CD4-positive, CD25-positive, alpha-beta regulatory T cell (primary cell): Measurements from ENCODE around the gene UBA52. TPM values are rescaled to one million over a fixed set of nuclear protein-coding genes. Genes with fewer than 3 reads are reported as not detected.

Source experiments
- ATAC-seq, 2 donors: fragments of 150-1000 bp; cut with Tn5 transposase; one replicate each; pipeline ENCODE4 v1.10.0; 2021; ENCODE audit warnings: low read depth in 2 of 2, moderate number of reproducible peaks in 2 of 2, moderate library complexity in 1 of 2
- DNase-seq, 3 donors: peaks; one replicate each; pipeline versions ENCODE4 v3.0.0 to v3.0.0-alpha.2; 2012 to 2022; ENCODE audit warnings: mixed read lengths in 1 of 3
- H3K27ac ChIP-seq: one replicate; pipeline ENCODE4 v1.7.0; 2013; ENCODE audit warnings: mild to moderate bottlenecking, low read length; ENCODE audit not compliant: insufficient read depth, poor library complexity, severe bottlenecking
- H3K27me3 ChIP-seq: one replicate; pipeline ENCODE4 v1.7.0; 2013; ENCODE audit warnings: low read length; ENCODE audit not compliant: control insufficient read depth, insufficient read depth
- H3K36me3 ChIP-seq: one replicate; pipeline ENCODE4 v1.7.0; 2013; ENCODE audit warnings: mild to moderate bottlenecking, low read length, moderate library complexity; ENCODE audit not compliant: control insufficient read depth, insufficient read depth
- H3K4me1 ChIP-seq: 2 replicates; pipeline ENCODE4 v1.7.0; 2013; ENCODE audit warnings: mild to moderate bottlenecking, low read length; ENCODE audit not compliant: insufficient read depth, control insufficient read depth, poor library complexity, severe bottlenecking
- H3K4me3 ChIP-seq: one replicate; pipeline ENCODE4 v1.7.0; 2013; ENCODE audit warnings: low read depth, mild to moderate bottlenecking, low read length, moderate library complexity
- H3K9me3 ChIP-seq, 2 experiments: 1 replicate in 1 of 2; 2 replicates in 1 of 2; pipeline ENCODE4 v1.7.0; 2013; ENCODE audit warnings: low read length in 2 of 2, mild to moderate bottlenecking in 1 of 2, moderate library complexity in 1 of 2; ENCODE audit not compliant: control insufficient read depth in 2 of 2
- H3K27ac Mint-ChIP-seq, 3 donors: one replicate each; pipeline ENCODE4 v1.8.0; 2020 to 2022; ENCODE audit warnings: mild to moderate bottlenecking in 3 of 3, mixed read lengths in 3 of 3, moderate library complexity in 2 of 3
- H3K27me3 Mint-ChIP-seq: one replicate; pipeline ENCODE4 v1.8.0; 2022; ENCODE audit warnings: mild to moderate bottlenecking, mixed read lengths
- H3K36me3 Mint-ChIP-seq: one replicate; pipeline ENCODE4 v1.8.0; 2020; ENCODE audit warnings: mixed read lengths
- H3K4me1 Mint-ChIP-seq, 4 donors: one replicate each; pipeline ENCODE4 v1.8.0; 2020 to 2022; ENCODE audit warnings: mixed read lengths in 4 of 4, mild to moderate bottlenecking in 1 of 4
- H3K4me3 Mint-ChIP-seq, 4 donors: one replicate each; pipeline ENCODE4 v1.8.0; 2020 to 2022; ENCODE audit warnings: mild to moderate bottlenecking in 4 of 4, mixed read lengths in 4 of 4, moderate library complexity in 3 of 4
- H3K9me3 Mint-ChIP-seq, 7 donors: one replicate each; pipeline ENCODE4 v1.8.0; 2020 to 2022; ENCODE audit warnings: mixed read lengths in 7 of 7, mild to moderate bottlenecking in 3 of 7, moderate library complexity in 2 of 7
- polyA plus RNA-seq, 4 donors: library from polyadenylated mRNA; unstranded; fragments of 300-500 nt; fragmentation: Illumina TruSeq; gene quantifications; one replicate each; pipeline ENCODE4 v1.2.3, GENCODE V29; 2021
- total RNA-seq: library from RNA; stranded (reverse); gene quantifications from one replicate; pipeline ENCODE4 v1.2.3, GENCODE V29; 2022

UBA52 gene
- total and polyA plus RNA-seq, 5 donors from 2014 or later, result 1,213 to 1,759 (median 1,556) TPM

DNA sequence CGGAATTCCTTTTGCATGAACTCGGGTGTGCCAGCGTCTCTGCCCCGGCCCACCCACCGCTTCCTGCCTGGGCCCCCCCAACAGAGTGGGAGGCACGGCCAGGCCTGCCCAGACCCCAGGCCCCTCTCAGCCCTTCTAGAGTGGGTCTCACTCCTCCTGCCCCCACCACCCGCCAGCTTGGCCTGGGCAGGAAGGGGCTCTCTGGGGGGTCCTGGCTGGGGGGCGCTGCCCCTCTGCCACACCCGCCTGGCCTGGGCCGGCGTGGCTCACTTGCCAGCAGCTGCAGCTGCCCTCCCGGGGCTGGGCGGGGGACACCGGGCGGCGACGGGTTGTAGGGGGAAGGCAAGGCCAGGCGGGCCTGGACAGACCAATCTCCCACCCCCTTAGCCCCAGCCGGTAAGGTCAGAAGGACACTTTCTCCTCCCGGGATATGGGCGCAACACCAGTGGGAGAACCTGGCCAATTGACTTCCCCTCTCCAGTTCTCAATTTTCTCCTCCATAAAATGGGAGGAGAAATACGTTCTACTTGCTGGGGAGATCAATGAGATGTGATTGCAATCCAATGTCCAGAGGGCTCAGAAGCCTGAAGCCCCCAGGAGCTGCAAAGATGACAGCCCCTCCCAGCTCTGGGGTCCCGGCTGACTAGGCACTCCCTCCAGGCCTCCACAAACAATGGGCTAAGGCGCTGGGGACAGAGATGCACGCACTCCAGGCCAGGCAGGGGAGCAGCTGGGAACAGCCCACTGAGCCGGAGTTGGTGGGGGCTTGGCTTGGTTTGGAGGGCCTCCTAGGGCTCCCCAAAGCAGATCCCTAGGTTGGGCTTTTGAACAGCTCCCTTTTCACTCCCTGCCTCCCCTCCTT lies 32.5 kb downstream of the UBA52 start:
- Histone ChIP-seq H3K27me3 (peaks cover 19% of the 10 kb centered on the region), H3K4me1 (peaks cover 6% of the 10 kb centered on the region), H3K9me3 (no peaks in the 10 kb centered on the region), H3K4me3 (no peak overlapping the region), H3K36me3 (no peaks in the 10 kb centered on the region), H3K27ac (no peak overlapping the region)
- Mint-ChIP-seq H3K27me3 (peaks cover 59% of the 10 kb centered on the region), H3K9me3 (peaks cover 0 to 2% (median 0%) of the 10 kb centered on the region in 7 donors), H3K4me1 (peaks cover 0 to 17% (median 7%) of the 10 kb centered on the region in 4 donors), H3K4me3 (no peak overlapping the region), H3K36me3 (peaks cover 4% of the 10 kb centered on the region), H3K27ac (no peak overlapping the region)
- ATAC-seq (no peak), DNase-seq (no peak)

DNA sequence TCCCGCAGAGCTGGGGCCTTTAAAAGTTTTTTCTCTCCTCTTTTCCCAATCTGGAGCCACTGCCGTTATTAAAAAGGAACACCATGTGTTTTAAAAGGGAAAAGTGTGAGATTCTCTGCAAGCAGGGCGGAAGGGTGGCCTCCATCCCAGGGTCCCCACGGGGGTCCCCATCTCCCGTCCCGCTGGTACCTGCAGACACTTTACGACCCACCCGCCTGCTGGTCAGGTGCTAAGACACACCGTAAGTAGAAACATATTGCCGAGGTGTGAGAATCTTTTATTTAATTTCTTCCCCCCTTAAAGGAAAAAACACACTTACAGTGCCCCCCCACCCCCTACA lies 33.1 kb downstream of the UBA52 start:
- no peaks in the 10 kb centered on the region for H3K36me3 ChIP-seq
- no peak for DNase-seq
- Mint-ChIP-seq H3K4me3 (no peak overlapping the region), H3K9me3 (peaks cover 0 to 2% (median 0%) of the 10 kb centered on the region in 7 donors), H3K27ac (no peak overlapping the region), H3K27me3 (peaks cover 60% of the 10 kb centered on the region), H3K36me3 (peaks cover 6% of the 10 kb centered on the region), H3K4me1 (peaks cover 0 to 17% (median 7%) of the 10 kb centered on the region in 4 donors)
- H3K27ac ChIP-seq, result no peak overlapping the region
- peaks cover 6% of the 10 kb centered on the region for H3K4me1 ChIP-seq
- H3K27me3 ChIP-seq, result peaks cover 24% of the 10 kb centered on the region
- no peak overlapping the region for H3K4me3 ChIP-seq
- ATAC-seq, result no peak
- no peaks in the 10 kb centered on the region for H3K9me3 ChIP-seq

DNA sequence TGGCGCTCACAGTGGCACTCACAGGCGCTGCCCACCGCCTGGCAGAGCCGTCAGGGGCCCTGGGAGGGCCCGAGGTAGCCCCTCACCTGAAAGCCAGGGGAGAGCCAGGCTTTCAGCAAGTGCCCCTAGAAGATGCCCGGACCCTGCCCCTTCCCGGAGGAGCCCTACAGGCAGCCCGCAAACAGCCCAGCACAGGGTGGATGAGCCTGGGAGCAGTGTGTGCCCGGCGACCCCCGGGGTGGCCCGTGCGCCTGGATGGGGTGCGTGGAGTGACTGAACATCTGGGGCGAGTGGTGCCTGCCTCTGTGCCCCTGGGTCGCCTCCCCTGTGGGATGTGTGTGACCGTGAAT lies 33.5 kb downstream of the UBA52 start:
- Mint-ChIP-seq H3K4me1 (peaks cover 0 to 17% (median 7%) of the 10 kb centered on the region in 4 donors), H3K27ac (no peak overlapping the region), H3K9me3 (peaks cover 0 to 2% (median 0%) of the 10 kb centered on the region in 7 donors), H3K27me3 (peaks cover 60% of the 10 kb centered on the region), H3K4me3 (peak overlapping the region in 2 of 4 donors; percentile 52 to 55), H3K36me3 (peaks cover 6% of the 10 kb centered on the region)
- DNase-seq (no peak), ATAC-seq (no peak)
- peaks cover 26% of the 10 kb centered on the region for H3K27me3 ChIP-seq
- H3K9me3 ChIP-seq, result no peaks in the 10 kb centered on the region
- H3K27ac ChIP-seq, result no peak overlapping the region
- H3K4me3 ChIP-seq, result no peak overlapping the region
- H3K36me3 ChIP-seq, result no peaks in the 10 kb centered on the region
- H3K4me1 ChIP-seq, result peaks cover 6% of the 10 kb centered on the region

DNA sequence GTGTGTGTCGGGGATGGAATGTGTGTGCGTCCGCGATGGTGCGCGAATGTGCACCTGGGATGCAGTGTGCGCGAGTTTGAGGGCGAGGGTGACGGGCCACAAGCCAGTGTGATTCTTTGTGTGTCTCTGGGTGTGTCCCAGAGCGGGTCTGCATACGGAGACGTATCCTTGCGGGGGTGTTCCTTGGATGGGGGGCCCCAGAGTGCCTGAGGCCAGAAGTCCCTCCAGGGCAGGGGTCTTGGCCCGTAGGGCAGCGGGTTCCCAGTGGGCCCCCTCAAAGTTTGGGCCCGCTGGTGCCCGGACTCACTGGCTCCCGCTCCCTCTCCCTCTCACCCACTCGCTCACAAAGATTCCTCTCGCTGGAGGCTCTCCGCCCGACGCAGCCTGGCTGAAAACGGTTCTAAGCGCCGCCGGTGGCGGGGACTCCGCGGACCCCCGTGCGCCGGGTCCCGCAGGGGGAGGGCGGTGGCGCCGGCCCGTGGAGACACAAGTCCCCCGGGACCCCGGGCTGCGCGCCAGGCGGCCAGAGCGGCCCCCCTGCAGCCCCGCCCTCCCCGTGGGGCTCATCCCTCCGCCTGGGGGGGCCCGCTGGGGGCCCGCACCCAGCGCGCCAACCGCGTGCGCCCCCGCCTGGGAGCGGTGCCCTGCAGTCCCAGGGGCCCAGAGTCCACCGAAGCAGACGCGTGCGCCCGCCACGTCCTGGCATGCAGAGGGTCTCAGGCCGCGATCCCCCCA lies 34.1 kb downstream of the UBA52 start:
- no peaks in the 10 kb centered on the region for H3K36me3 ChIP-seq
- Mint-ChIP-seq H3K4me1 (peaks cover 0 to 17% (median 7%) of the 10 kb centered on the region in 4 donors), H3K9me3 (peaks cover 0 to 2% (median 0%) of the 10 kb centered on the region in 7 donors), H3K27ac (peak overlapping the region in 1 of 3 donors; percentile 38), H3K36me3 (peaks cover 6% of the 10 kb centered on the region), H3K27me3 (peaks cover 57% of the 10 kb centered on the region), H3K4me3 (peak overlapping the region in 2 of 4 donors; percentile 52 to 55)
- H3K9me3 ChIP-seq, result no peaks in the 10 kb centered on the region
- ATAC-seq (no peak), DNase-seq (no peak)
- H3K27me3 ChIP-seq, result peaks cover 28% of the 10 kb centered on the region
- H3K4me3 ChIP-seq, result no peak overlapping the region
- H3K4me1 ChIP-seq, result peaks cover 9% of the 10 kb centered on the region
- no peak overlapping the region for H3K27ac ChIP-seq

DNA sequence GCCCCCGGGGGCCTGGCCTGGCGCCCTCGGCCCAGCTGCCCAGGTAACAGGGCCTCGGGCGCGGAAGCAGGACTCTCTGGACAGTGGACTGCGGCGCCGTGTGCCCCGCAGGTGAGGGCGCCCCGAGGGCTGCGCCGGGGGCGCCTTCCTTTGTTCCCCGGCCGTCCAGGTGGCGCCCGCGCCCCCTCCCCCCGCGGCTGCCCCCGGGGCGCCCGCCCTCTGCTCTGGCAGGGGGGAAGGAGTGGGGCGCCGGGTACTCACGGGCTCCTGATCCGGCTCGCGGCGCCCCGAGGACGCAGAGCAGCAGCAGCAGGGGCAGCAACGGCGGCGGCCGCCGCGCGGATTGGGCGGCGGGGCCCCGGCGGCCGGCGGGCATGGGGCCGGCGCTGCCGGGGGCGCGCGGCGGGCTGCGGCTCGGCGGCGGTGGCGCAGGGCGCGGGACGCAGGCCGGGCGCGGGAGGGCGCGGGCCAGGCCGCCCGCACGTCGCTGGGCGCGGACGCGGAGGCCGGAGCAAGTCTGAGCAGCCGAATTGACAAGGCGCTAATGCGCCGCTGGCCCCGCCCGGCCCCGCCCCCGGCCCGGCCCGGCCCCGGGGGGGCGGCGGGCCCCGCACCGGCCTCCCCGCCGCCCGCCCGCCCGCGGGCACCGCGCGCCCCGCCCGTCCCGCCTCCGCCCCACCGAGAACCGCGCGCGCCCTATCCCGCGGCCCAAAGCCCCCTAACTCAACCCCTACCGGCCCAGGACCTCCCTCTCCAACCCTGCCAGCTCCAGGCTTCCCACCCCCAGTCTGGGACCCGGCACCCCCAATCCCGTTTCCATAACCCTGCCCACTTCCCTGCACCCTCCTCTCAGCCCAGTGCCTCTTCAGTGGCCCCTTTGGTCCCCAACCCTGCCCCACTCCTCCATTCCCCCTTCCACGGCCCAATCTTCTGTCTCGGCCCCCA lies 34.9 kb downstream of the UBA52 start, which contains the start of gene CRLF1:
Gene CRLF1, minus strand, starts transcription at position 519 of the 945 bp plus-strand sequence. Its CDS starts 143 bp downstream, at position 376.
- Mint-ChIP-seq H3K4me1 (peaks cover 0 to 17% (median 11%) of the 10 kb centered on the region in 4 donors), H3K36me3 (peaks cover 6% of the 10 kb centered on the region), H3K27me3 (peaks cover 57% of the 10 kb centered on the region), H3K27ac (no peak within 1 kb of the TSS), H3K9me3 (peaks cover 0 to 2% (median 0%) of the 10 kb centered on the region in 7 donors), H3K4me3 (peak within 1 kb of the TSS in 1 of 4 donors; percentile 16)
- DNase-seq (no peak), ATAC-seq (no peak)
- Histone ChIP-seq H3K36me3 (no peaks in the 10 kb centered on the region), H3K27ac (no peak within 1 kb of the TSS), H3K9me3 (no peaks in the 10 kb centered on the region), H3K4me1 (peaks cover 16% of the 10 kb centered on the region), H3K4me3 (no peak within 1 kb of the TSS), H3K27me3 (peaks cover 28% of the 10 kb centered on the region)

DNA sequence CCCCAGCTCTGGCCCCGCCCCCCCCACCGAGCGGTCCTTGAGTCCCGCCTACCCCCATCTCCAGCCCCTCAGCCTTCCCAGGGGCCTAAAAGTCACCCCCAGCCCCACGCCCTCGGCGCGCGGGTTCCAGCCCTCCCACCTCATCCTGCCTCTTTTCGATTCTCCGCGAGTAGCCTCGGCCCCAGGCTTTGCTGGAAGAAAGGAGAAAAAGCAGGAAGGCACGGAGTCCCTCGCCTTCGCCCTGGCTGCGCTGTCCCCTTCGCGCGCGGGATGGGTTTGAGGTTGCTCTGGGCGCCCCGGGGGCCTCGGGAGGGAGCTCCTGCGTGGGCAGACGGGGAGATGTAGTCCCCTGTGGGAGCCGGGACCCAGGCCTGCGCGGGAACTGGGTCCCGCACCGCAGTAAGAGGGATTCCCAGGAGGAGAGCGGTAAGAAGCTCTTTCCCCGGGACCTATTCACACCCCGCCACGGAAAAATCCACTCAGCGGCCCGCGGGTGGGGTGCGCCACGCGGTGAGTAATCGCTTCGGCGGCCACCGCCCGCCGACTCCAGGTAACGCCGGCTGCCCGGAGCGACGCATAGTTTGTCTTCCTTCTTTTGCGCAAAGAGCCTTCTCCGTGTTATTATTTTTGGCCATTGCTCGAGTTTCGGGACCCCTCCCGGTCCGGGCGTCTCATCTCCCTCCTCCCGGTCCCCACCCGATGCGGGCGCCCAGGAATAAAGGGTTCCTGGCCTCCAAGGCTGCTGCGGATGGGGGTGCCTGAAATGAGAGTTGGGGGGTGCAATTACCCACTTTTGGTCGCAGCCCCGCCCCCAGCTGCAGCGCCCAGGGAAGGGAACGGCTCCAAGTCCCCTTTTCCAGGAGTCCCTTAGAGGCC lies 35.8 kb downstream of the UBA52 start:
- H3K36me3 Mint-ChIP-seq, result peaks cover 6% of the 10 kb centered on the region
- no peaks in the 10 kb centered on the region for H3K36me3 ChIP-seq
- peaks cover 25% of the 10 kb centered on the region for H3K4me1 ChIP-seq
- peaks cover 63% of the 10 kb centered on the region for H3K27me3 Mint-ChIP-seq
- H3K27me3 ChIP-seq, result peaks cover 28% of the 10 kb centered on the region
- no peak for ATAC-seq
- peaks cover 0 to 25% (median 12%) of the 10 kb centered on the region in 4 donors for H3K4me1 Mint-ChIP-seq
- H3K9me3 ChIP-seq, result no peaks in the 10 kb centered on the region
- no peak overlapping the region for H3K4me3 ChIP-seq
- peak overlapping the region in 1 of 4 donors; percentile 16 for H3K4me3 Mint-ChIP-seq
- H3K27ac ChIP-seq, result no peak overlapping the region
- H3K9me3 Mint-ChIP-seq, result peaks cover 0 to 2% (median 0%) of the 10 kb centered on the region in 7 donors
- DNase-seq, result no peak
- H3K27ac Mint-ChIP-seq, result no peak overlapping the region
